Keratinocyte (primary cell): ENCODE measurements around the gene GNPAT.

ENCODE experiments used
- EZH2 ChIP-seq: IDR thresholded peaks from one replicate; pipeline ENCODE4 v1.6.1; 2012; ENCODE audit warnings: inconsistent platforms, mild to moderate bottlenecking, low read length, moderate library complexity
- TF ChIP-seq, protein P1 (sequence below), 3 experiments: IDR thresholded peaks in 1 of 3; conservative IDR thresholded peaks in 1 of 3; optimal IDR thresholded peaks in 1 of 3; 2 replicates in 2 of 3; 3 replicates in 1 of 3; pipeline versions ENCODE3 to v1.5.1; 2011; ENCODE audit warnings: low read length in 3 of 3, mild to moderate bottlenecking in 3 of 3, moderate library complexity in 2 of 3, control low read depth in 1 of 3, inconsistent platforms in 1 of 3; ENCODE audit not compliant: insufficient read depth in 2 of 3; ENCODE audit errors: extremely low read depth in 1 of 3

DNA sequence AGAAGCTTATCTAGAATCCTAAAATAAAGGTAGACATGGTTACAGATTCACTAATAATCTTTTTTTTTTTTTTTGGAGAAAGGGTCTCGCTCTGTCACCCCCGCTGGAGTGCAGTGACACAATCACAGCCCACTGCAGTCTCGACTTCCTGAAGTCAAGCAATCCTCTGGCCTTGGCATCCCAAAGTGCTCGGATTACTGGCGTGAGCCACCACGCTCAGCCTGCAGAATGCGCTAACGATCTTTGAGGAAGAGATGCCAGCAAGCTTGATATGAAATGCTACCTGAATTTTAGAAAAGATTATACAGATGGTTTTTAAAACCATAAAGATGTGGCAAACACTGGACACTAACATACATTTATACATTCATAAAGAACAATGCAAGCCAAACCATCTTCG, 4.1 kb upstream of the GNPAT start:
- TF ChIP-seq, protein P1, sequence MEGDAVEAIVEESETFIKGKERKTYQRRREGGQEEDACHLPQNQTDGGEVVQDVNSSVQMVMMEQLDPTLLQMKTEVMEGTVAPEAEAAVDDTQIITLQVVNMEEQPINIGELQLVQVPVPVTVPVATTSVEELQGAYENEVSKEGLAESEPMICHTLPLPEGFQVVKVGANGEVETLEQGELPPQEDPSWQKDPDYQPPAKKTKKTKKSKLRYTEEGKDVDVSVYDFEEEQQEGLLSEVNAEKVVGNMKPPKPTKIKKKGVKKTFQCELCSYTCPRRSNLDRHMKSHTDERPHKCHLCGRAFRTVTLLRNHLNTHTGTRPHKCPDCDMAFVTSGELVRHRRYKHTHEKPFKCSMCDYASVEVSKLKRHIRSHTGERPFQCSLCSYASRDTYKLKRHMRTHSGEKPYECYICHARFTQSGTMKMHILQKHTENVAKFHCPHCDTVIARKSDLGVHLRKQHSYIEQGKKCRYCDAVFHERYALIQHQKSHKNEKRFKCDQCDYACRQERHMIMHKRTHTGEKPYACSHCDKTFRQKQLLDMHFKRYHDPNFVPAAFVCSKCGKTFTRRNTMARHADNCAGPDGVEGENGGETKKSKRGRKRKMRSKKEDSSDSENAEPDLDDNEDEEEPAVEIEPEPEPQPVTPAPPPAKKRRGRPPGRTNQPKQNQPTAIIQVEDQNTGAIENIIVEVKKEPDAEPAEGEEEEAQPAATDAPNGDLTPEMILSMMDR (optimal IDR thresholded peaks at IDR 0.05 in 1 of 3, IDR thresholded peaks at IDR 0.05 in 1 of 3, conservative IDR thresholded peaks at IDR 0.05 in 1 of 3; ENCODE audit: extremely low read depth in 1 of 3, insufficient read depth in 2 of 3, low read length in 3 of 3): no peak
- TF ChIP-seq EZH2: no peak
